Measurements from ENCODE around the gene APBA2.

APBA2 gene

GRCh38 chr15:28918141-28918983 lies 32.6 kb downstream of the APBA2 start:
- CTCF ChIA-PET, result no interaction called here
- DNase-seq (ENCODE audit: extremely low spot score), result no peak
- TF ChIP-seq, protein P1, sequence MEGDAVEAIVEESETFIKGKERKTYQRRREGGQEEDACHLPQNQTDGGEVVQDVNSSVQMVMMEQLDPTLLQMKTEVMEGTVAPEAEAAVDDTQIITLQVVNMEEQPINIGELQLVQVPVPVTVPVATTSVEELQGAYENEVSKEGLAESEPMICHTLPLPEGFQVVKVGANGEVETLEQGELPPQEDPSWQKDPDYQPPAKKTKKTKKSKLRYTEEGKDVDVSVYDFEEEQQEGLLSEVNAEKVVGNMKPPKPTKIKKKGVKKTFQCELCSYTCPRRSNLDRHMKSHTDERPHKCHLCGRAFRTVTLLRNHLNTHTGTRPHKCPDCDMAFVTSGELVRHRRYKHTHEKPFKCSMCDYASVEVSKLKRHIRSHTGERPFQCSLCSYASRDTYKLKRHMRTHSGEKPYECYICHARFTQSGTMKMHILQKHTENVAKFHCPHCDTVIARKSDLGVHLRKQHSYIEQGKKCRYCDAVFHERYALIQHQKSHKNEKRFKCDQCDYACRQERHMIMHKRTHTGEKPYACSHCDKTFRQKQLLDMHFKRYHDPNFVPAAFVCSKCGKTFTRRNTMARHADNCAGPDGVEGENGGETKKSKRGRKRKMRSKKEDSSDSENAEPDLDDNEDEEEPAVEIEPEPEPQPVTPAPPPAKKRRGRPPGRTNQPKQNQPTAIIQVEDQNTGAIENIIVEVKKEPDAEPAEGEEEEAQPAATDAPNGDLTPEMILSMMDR (IDR thresholded peaks at IDR 0.05; ENCODE audit: control extremely low read depth, extremely low read depth, low read depth, missing control alignments), result no peak
- POLR2A ChIA-PET, result no interaction called here

- TF ChIP-seq, protein P1 (IDR thresholded peaks at IDR 0.05; ENCODE audit: control extremely low read depth, extremely low read depth, low read depth, missing control alignments), result no peak
- CTCF ChIA-PET, result no interaction called here
- POLR2A ChIA-PET, result no interaction called here
- DNase-seq (ENCODE audit: extremely low spot score), result no peak
These were observed 33.4 kb downstream of the APBA2 start for GRCh38 chr15:28919201-28919635.

- no peak for DNase-seq (ENCODE audit: extremely low spot score)
- CTCF ChIA-PET, result interaction anchor here (1.4 kb wide), 1 partner anchor 18 kb away, joined by 3 read pairs; no protein-coding TSS in a partner anchor
- POLR2A ChIA-PET, result no interaction called here
- TF ChIP-seq, protein P1 (IDR thresholded peaks at IDR 0.05; ENCODE audit: control extremely low read depth, extremely low read depth, low read depth, missing control alignments), result no peak
These were observed 34.2 kb downstream of the APBA2 start for GRCh38 chr15:28919679-28920655.

- POLR2A ChIA-PET, result no interaction called here
These were observed 35.1 kb downstream of the APBA2 start for GRCh38 chr15:28920781-28921331.

GRCh38 chr15:28921336-28921735 lies 35.6 kb downstream of the APBA2 start:
- DNase-seq (ENCODE audit: extremely low spot score), result no peak
- TF ChIP-seq, protein P1 (IDR thresholded peaks at IDR 0.05; ENCODE audit: control extremely low read depth, extremely low read depth, low read depth, missing control alignments), result no peak
- CTCF ChIA-PET, result interaction anchor here (1.4 kb wide), 1 partner anchor 17 kb away, joined by 3 read pairs; no protein-coding TSS in a partner anchor
- POLR2A ChIA-PET, result no interaction called here

More at GRCh38 chr15:28920781-28921331, 35.1 kb downstream of the APBA2 start:
- DNase-seq (ENCODE audit: extremely low spot score), result no peak
- TF ChIP-seq, protein P1 (IDR thresholded peaks at IDR 0.05; ENCODE audit: control extremely low read depth, extremely low read depth, low read depth, missing control alignments), result no peak
- CTCF ChIA-PET, result interaction anchor here (1.4 kb wide), 1 partner anchor 18 kb away, joined by 3 read pairs; no protein-coding TSS in a partner anchor
